Chondrocyte (in vitro differentiated cells): Measurements from ENCODE around the gene MEPCE. TPM values are rescaled to one million over a fixed set of nuclear protein-coding genes. Genes with fewer than 3 reads are reported as not detected.

Source experiments
- DNase-seq: peaks from one replicate; pipeline ENCODE4 v3.0.0; 2021; ENCODE audit warnings: mixed read lengths, low spot score
- H3K27ac Mint-ChIP-seq: one replicate; pipeline ENCODE4 v1.8.0; 2021; ENCODE audit warnings: mild to moderate bottlenecking, moderate library complexity, mixed read lengths; ENCODE audit not compliant: unreplicated experiment
- H3K27me3 Mint-ChIP-seq: 2 replicates; pipeline ENCODE4 v1.8.0; 2021; ENCODE audit warnings: low read depth, mixed read lengths
- H3K36me3 Mint-ChIP-seq: 2 replicates; pipeline ENCODE4 v1.8.0; 2021; ENCODE audit warnings: low read depth, mixed read lengths
- H3K4me1 Mint-ChIP-seq: 2 replicates; pipeline ENCODE4 v1.8.0; 2021; ENCODE audit warnings: low read depth, mild to moderate bottlenecking, mixed read lengths
- H3K4me3 Mint-ChIP-seq: one replicate; pipeline ENCODE4 v1.8.0; 2021; ENCODE audit warnings: mild to moderate bottlenecking, moderate library complexity, mixed read lengths; ENCODE audit not compliant: unreplicated experiment
- H3K9me3 Mint-ChIP-seq: 2 replicates; pipeline ENCODE4 v1.8.0; 2021; ENCODE audit warnings: low read depth, mixed read lengths
- CTCF ChIP-seq: fragments of 200-600 bp; sonication (generic); IDR thresholded peaks from 2 replicates; pipeline ENCODE4 v1.5.0; 2021; ENCODE audit warnings: antibody characterized with exemption, mild to moderate bottlenecking, moderate library complexity
- total RNA-seq: library from RNA; stranded (reverse); gene quantifications from 3 replicates; pipeline ENCODE4 v1.2.1, GENCODE V29; 2021

The MEPCE gene
- total RNA-seq, 1 donor from 2014 or later, result 30.9 TPM

- H3K4me3 Mint-ChIP-seq, result no peak overlapping the region
- no peaks in the 10 kb centered on the region for H3K9me3 Mint-ChIP-seq
- no peaks in the 10 kb centered on the region for H3K27me3 Mint-ChIP-seq
- peak overlapping the region; percentile 39 for H3K27ac Mint-ChIP-seq
- DNase-seq, result peak; percentile 54
- TF ChIP-seq CTCF, result no peak
- H3K36me3 Mint-ChIP-seq, result peaks cover 9% of the 10 kb centered on the region
- peaks cover 49% of the 10 kb centered on the region for H3K4me1 Mint-ChIP-seq
These were observed 3.1 kb downstream of the MEPCE start for GRCh38 chr7:100432621-100433275.

- TF ChIP-seq CTCF, result no peak
- no peak for DNase-seq
- Mint-ChIP-seq H3K4me3 (no peak overlapping the region), H3K9me3 (no peaks in the 10 kb centered on the region), H3K4me1 (peaks cover 44% of the 10 kb centered on the region), H3K36me3 (peaks cover 9% of the 10 kb centered on the region), H3K27me3 (no peaks in the 10 kb centered on the region), H3K27ac (no peak overlapping the region)
These were observed 3.6 kb downstream of the MEPCE start for GRCh38 chr7:100433276-100433591.

GRCh38 chr7:100433592-100434296 lies 4.1 kb downstream of the MEPCE start:
- peaks cover 9% of the 10 kb centered on the region for H3K36me3 Mint-ChIP-seq
- peak overlapping the region; percentile 30 for H3K27ac Mint-ChIP-seq
- no peaks in the 10 kb centered on the region for H3K27me3 Mint-ChIP-seq
- no peaks in the 10 kb centered on the region for H3K9me3 Mint-ChIP-seq
- DNase-seq, result peak; percentile 58
- H3K4me1 Mint-ChIP-seq, result peaks cover 42% of the 10 kb centered on the region
- TF ChIP-seq CTCF, result no peak
- no peak overlapping the region for H3K4me3 Mint-ChIP-seq

- Mint-ChIP-seq H3K36me3 (peaks cover 9% of the 10 kb centered on the region), H3K27me3 (no peaks in the 10 kb centered on the region), H3K4me3 (peak overlapping the region; percentile 76), H3K27ac (peak overlapping the region; percentile 46), H3K4me1 (peaks cover 42% of the 10 kb centered on the region), H3K9me3 (no peaks in the 10 kb centered on the region)
- no peak for TF ChIP-seq CTCF
- DNase-seq, result peak; percentile 22
These were observed 4.9 kb downstream of the MEPCE start for GRCh38 chr7:100434297-100435144.
